ENCODE measurements around the gene FZD1. TPM values are rescaled to one million over a fixed set of nuclear protein-coding genes. Genes with fewer than 3 reads are reported as not detected.
"Not testable (repeated sequence)": the region's sequence is repeated elsewhere in the genome, so short reads cannot be mapped to it uniquely, and the experiment has no call there.

The FZD1 gene
- total RNA-seq, 1 experiment from 2014 or later = 1.9 TPM

DNA sequence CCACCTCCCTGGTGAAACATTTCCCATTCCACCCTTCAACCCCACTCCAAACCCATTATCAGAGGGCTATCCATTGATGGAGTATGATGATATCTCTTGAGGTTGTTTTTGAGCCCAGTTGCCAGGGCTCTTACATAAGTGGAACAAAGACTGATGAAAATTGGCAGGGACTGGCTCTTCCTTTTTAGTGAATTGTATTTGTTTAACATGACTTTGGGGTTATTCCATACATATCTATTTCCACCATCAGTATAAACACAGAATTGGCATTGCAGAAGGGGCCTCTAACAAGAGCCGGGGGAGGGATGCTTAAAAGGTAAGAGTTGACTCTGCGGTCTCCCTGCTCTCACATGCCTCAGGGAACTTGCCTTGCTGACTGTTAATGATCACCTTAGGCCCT is 28.9 kb downstream of the FZD1 start:
- in situ Hi-C loops (cut with HindIII; ENCODE audit: low sequenced_read_pairs) = no loop called here
- no peak for DNase-seq (ENCODE audit: low spot score)

- DNase-seq (ENCODE audit: low spot score) = no peak
- in situ Hi-C loops (cut with HindIII; ENCODE audit: low sequenced_read_pairs) = no loop called here
Measured at GRCh38 chr7:91293840-91294239, 29.6 kb downstream of the FZD1 start.

- in situ Hi-C loops (cut with HindIII; ENCODE audit: low sequenced_read_pairs) = no loop called here
- no peak for DNase-seq (ENCODE audit: low spot score)
Measured at GRCh38 chr7:91294639-91295220, 30.5 kb downstream of the FZD1 start.

GRCh38 chr7:91295576-91295975 is 31.3 kb downstream of the FZD1 start:
- in situ Hi-C loops (cut with HindIII; ENCODE audit: low sequenced_read_pairs) = no loop called here
- no peak for DNase-seq (ENCODE audit: low spot score)

DNA sequence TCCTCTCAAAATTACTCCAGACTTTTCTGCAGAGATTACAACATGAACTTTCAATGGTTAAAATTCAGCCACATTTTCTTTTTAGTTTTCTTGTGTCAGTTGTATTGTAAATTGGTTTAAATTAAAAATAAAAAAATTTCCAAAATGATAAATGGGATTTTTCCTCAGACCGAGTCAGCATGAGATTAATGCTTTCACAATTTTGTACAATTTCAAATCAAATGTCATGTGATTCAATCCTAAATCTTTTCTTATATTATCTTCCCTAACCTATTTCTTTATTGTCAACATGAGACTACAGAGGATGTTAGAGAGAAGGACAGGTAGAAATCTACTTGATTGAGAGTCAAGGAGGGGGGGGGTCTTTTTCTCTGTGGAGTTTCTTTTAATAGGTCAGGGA is 33.7 kb downstream of the FZD1 start:
- in situ Hi-C loops (cut with HindIII; ENCODE audit: low sequenced_read_pairs) = no loop called here
- no peak for DNase-seq (ENCODE audit: low spot score)

DNA sequence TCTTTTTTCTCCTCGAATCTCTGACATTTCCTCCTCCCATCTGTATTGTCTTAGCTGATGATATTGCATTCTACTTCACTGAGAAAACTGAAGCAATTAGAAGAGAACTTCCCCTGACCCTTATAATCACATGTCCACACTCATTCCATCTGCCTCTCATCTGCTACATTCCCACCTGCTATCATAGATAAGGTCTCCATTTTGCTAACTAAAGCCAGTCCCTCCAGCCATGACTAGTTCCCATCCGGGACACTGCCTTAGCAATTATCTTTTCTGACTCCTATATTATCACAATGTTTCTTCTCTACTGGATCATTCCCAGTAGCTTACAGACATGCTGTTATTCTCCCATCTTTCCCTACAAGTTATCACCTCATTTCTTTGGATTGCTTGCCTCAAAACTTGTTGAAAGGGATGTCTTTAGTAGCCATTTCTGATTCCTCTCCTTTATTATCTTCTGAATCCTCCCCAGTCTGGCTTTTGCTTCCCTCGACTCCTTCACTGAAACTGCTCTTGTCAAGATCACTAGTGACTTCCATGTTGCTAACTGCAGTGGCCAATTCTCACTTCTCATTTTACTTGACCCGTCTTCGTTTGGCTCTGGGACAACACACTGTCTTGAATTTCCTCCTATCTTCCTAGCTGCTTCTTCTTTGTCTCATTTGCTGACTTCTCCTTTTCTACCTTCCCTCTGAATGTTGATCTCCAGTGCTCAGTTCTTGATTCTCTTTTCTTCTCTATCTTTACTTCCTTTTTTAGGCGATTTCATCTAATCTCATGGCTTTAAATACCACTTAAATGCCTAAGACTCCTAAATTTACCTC is 35.9 kb downstream of the FZD1 start:
- DNase-seq (ENCODE audit: low spot score) = no peak
- in situ Hi-C loops (cut with HindIII; ENCODE audit: low sequenced_read_pairs) = no loop called here

- in situ Hi-C loops (cut with HindIII; ENCODE audit: low sequenced_read_pairs) = no loop called here
- no peak for DNase-seq (ENCODE audit: low spot score)
Measured at GRCh38 chr7:91302794-91303193, 38.6 kb downstream of the FZD1 start.

DNA sequence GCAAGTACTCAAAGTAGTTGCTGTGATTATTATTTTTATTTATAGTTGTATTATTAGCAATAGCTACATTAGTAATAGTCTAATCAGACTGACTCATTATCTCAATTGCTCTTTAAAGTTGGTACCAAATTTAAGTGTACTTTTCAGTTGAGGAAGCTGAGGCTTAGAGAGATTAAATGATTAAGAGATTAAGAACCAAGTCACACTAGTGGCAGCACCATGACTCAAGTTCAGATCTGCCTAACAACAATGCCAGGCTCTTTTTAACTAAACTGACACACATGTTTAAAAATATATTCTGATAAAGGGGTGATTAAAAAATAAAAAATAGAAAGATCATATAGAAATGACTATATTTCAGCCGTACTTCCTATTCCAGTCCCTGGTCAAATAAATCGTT is 42.0 kb downstream of the FZD1 start:
- in situ Hi-C loops (cut with HindIII; ENCODE audit: low sequenced_read_pairs) = no loop called here
- DNase-seq (ENCODE audit: low spot score) = no peak

GRCh38 chr7:91307467-91307866 is 43.2 kb downstream of the FZD1 start:
- in situ Hi-C loops (cut with HindIII; ENCODE audit: low sequenced_read_pairs) = no loop called here
- DNase-seq (ENCODE audit: low spot score) = no peak

GRCh38 chr7:91308191-91308590 is 44.0 kb downstream of the FZD1 start:
- DNase-seq (ENCODE audit: low spot score); in situ Hi-C loops (cut with HindIII; ENCODE audit: low sequenced_read_pairs): not testable (repeated sequence)

GRCh38 chr7:91310830-91311460 is 46.7 kb downstream of the FZD1 start:
- DNase-seq (ENCODE audit: low spot score) = no peak

DNA sequence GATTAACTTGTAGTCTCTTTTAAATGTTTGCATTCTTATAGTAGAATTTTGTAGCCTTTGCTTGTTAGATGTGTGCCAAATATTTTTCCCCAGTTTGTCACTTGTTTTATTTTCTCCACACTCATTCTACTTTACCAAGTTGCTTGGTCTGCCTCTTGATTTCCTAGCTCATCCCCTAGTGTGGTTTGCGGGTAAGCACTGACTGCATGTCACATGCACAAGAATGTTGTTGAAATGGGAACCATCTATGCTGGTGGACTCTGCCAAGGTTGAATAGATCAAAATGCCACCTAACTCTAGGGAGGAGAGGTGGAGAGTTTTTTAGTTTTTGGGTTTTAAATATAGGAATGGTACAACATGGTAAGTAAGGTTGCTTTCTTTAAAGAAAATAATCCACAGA is 47.6 kb downstream of the FZD1 start:
- DNase-seq (ENCODE audit: low spot score) = no peak
- in situ Hi-C loops (cut with HindIII; ENCODE audit: low sequenced_read_pairs) = no loop called here

More at GRCh38 chr7:91310830-91311460, 46.7 kb downstream of the FZD1 start:
- in situ Hi-C loops (cut with HindIII; ENCODE audit: low sequenced_read_pairs) = no loop called here

DNA sequence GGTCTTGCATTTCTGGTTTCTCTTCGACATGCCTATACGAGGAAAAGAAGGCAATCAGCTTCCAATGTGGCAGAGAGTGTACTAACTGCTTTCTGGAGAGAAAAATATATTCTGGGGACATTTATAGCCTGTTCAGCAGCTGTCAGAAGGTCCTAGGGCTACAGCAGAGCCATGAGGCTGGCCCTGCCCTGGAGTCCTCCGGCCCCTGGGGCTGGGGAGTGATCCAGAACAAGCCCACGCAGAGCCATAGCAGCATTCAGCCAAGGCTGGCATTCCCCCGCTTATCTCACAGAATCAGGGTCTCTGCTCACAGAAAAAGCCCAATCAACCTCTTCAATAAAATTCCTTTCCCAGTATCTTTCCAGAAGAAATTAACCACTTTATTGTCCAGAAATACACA is 48.9 kb downstream of the FZD1 start:
- in situ Hi-C loops (cut with HindIII; ENCODE audit: low sequenced_read_pairs) = no loop called here
- DNase-seq (ENCODE audit: low spot score) = no peak

GRCh38 chr7:91314591-91315323 is 50.5 kb downstream of the FZD1 start:
- DNase-seq (ENCODE audit: low spot score) = no peak
- in situ Hi-C loops (cut with HindIII; ENCODE audit: low sequenced_read_pairs) = no loop called here

- in situ Hi-C loops (cut with HindIII; ENCODE audit: low sequenced_read_pairs) = no loop called here
- no peak for DNase-seq (ENCODE audit: low spot score)
Measured at GRCh38 chr7:91316426-91316825, 52.2 kb downstream of the FZD1 start.

GRCh38 chr7:91319351-91319750 is 55.1 kb downstream of the FZD1 start:
- in situ Hi-C loops (cut with HindIII; ENCODE audit: low sequenced_read_pairs) = no loop called here

DNA sequence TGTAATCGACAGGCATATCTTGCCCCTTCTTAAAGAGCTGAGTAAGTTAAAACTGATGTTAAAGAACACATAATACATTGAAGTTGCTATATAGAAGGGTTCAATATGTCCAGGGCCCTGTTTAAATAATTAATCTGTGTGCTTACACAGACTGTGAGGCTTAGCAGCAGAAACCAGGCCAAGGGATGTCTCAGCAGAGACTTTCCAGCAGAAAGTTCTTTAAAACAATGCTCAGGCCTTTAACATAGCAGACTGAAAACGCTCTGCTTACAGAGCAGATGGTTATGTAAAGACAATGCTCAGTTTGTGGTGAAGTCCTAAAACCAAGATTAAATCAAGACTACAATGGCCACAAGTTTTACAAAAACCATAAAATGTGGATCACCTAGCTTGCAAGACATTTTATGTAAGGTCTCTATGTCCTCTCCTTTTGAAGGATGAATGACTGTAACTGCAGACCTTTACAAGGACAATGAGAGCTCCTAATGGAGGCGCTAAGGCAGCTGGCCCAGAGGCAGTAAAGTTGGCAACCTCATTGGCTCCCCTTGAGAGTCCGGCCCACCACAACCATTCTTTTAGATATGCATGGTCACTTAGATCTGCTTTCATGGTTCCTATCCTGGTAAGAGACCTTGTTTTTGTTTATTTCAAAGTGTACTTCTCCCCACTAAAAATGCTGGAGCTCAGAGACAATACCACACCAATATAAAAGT is 56.3 kb downstream of the FZD1 start:
- in situ Hi-C loops (cut with HindIII; ENCODE audit: low sequenced_read_pairs) = no loop called here
- DNase-seq (ENCODE audit: low spot score) = no peak

More at GRCh38 chr7:91319351-91319750, 55.1 kb downstream of the FZD1 start:
- no peak for DNase-seq (ENCODE audit: low spot score)
